HG02588 (cell line): ENCODE results near the gene RAPGEF3.

Experiments used
- ATAC-seq: cut with Tn5 transposase; IDR thresholded peaks from one replicate; pipeline ENCODE4 v1.9.1; 2021; ENCODE audit warnings: mild to moderate bottlenecking, moderate library complexity; ENCODE audit not compliant: unreplicated experiment

The RAPGEF3 gene

DNA sequence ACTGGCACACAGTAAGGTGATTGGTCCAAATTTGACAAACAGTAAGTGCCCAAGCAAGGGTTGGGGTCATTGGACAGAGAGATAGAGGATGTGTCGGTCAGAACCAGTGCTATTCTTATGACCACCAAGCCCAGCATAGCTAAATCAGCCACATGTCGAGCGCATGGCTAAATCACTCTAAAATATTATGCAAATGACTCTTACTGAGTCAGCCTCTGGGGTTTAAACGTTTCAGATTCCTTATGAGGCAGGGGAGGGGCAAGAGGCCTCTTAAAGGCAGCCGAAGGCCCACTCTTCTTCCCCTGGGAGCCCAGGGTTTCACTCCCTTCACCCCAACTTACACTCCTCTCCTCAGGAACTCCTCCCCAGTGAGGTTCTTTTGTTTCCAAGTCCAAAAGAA lies 32.8 kb downstream of the RAPGEF3 start:
- ATAC-seq = peak; percentile 90

GRCh38 chr12:47725091-47725772 lies 33.4 kb downstream of the RAPGEF3 start, which contains the start of gene ENDOU:
ENDOU (minus strand) TSS chr12:47725490; CDS start chr12:47725413, 77 bp downstream.
- no peak for ATAC-seq

- ATAC-seq = no peak
Observed at GRCh38 chr12:47722941-47723631, 35.6 kb downstream of the RAPGEF3 start.

GRCh38 chr12:47722136-47722834 lies 36.4 kb downstream of the RAPGEF3 start:
- no peak for ATAC-seq

GRCh38 chr12:47721431-47721973 lies 37.2 kb downstream of the RAPGEF3 start:
- ATAC-seq = no peak

- no peak for ATAC-seq
Observed at GRCh38 chr12:47718531-47718930, 40.1 kb downstream of the RAPGEF3 start.

DNA sequence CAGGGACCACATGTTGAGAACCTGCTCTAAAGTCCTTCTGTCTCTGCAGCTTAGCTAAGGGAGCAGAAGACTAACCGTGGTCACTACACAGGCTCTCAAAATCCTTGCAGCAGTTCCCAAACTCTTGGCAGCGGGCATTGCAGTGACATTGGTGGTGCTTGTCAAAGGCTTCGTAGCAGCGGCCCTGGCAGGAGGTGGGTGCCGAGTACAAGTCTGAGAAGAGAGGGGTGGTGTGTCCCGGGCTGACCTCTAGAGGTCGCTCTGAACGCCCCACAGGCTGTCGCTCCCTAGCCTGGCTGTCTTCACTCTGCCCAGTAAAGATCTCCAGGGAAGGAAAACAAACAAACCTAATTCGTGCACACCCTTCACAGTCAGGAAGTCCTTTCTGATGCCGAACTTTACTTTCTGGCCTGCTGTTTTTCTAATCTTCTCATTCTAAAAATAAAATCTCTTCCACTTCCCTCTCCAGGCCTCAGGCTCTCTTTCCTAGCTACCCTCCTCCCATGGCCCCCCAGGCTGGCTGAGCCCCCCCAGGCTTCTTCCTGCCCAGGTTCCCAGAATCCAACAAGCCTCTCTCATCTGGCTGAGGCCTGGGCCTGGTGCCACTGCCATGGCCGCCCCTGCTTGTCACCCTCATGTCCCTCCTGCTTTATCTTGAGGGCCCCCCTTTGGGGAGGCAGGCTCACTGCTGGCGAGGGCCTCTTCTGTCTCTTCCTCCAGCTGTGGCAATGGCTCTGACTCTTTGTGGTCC lies 41.1 kb downstream of the RAPGEF3 start:
- no peak for ATAC-seq

- no peak for ATAC-seq
Observed at GRCh38 chr12:47717046-47717442, 41.6 kb downstream of the RAPGEF3 start.

- ATAC-seq = no peak
Observed at GRCh38 chr12:47715877-47716548, 42.7 kb downstream of the RAPGEF3 start.

DNA sequence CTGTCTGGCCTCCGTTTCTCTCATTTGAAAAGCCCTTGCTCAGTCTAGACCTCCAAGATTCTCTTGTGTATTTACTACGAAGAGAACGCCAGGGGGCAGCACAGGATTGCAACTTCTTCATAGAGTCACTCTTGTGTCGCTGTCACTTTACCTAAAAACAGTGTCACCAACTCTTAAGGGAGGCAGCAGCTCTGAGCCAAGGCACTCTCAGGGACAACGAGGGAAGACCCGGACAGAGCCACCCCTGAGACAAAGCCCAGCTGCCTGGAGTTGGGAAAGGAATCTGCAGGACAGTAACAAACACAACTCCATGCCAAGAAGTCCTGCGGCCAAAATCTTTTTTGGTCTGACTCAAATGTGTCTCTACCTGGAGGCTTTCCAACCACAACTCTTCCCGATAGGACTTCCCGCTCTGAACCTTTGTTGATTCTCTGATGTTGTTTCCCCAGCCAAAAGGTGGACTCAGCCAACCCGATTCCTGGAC lies 43.2 kb downstream of the RAPGEF3 start:
- peak; percentile 61 for ATAC-seq

DNA sequence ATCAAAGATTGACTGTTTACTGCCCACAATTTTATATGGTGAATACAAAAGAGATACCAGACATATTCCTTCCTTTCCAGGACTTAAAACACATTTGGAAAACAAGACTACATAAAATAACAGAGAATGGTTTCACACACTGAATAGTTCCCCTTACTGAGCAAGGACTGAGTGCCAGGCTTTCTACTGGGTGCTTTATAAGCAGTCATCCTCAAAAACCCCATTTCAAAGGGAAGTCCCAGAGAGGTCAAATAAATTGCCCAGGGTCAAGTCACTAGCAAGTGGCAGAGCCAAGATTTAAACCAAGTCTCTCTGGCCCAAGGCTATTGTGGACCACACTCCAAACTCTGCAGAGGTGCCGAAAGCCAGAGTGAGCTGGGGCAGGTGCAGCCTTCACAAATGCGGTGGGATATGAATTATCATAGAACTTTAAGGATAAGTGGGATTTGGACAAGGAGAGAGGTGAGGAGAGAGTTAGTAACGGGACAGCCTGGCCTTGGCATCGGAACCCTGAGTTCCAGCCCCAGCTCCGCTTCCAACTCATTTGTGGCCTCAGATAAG lies 43.8 kb downstream of the RAPGEF3 start:
- ATAC-seq = peak; percentile 41

- ATAC-seq = no peak
Observed at GRCh38 chr12:47712171-47712570, 46.5 kb downstream of the RAPGEF3 start.

- no peak for ATAC-seq
Observed at GRCh38 chr12:47711448-47711847, 47.2 kb downstream of the RAPGEF3 start.

GRCh38 chr12:47710278-47710677 lies 48.4 kb downstream of the RAPGEF3 start:
- ATAC-seq = no peak

GRCh38 chr12:47709671-47710070 lies 49.0 kb downstream of the RAPGEF3 start:
- no peak for ATAC-seq

DNA sequence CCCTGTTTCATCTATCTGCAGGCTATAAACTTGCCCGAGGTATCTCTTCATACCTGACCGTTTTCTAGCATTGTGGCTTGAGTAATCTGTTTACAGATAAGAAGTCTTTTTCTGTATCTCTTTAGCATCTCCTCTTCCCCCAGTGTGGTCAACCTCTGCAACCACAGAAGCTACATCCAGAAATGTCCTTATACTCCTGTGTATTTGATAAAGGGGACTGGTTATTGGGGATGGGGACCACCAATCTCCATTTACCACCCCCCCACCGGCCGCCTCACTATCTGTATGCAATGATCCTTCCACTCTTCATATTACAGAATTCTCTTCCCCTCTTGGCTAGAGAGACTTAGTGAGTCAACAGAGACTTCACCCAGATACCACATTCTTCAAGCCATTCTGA lies 49.4 kb downstream of the RAPGEF3 start:
- no peak for ATAC-seq

DNA sequence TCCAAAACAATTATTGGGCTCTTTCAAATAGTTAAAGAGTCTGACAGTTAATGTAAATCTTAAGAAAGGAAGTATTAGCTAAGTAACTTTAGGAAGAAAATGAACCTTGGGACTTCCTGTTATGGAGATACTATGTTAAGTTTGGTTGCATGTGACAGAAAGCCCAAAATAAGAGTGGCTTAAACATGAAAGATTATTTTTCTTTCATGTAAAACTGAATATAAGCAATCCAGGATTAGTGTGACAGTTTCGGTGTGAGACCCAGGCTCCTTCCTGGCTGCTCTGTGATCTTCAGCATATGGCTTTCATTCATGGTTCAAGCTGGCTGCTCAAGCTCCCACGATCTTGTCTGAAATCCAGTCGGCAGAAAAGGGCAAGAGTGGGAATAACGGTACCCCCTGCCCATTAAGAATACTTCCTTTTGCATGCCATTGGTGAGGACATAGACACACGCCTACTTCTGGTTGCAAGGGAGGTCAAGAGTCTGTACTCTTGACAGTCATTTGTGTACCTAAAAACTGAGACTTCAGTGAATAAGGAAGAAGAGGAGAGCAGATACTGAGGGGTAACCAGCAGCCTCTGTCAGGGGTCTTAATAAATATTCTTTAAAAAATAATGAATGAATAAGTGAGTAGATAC lies 50.7 kb downstream of the RAPGEF3 start:
- ATAC-seq = no peak

DNA sequence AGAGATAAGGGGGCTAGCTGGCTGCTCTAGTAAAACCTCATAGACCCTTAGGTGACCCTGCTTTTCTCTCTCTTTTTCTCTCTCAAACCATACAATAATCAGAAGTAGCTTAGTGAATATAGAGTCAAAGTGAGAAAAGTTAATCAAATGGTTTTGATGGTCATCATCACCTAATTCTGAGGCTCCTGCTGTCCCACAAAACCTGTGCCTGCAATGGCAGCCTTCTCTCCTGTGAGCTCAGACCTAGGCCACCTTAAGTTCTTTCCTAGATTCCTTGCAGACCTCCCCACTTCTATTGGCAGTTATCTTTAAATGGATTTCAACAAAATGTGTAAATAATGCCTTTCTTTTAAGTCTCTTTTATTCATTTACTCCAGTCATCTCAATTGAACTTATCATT lies 51.3 kb downstream of the RAPGEF3 start:
- ATAC-seq = no peak
